Measurements from ENCODE around the gene UBTD2.

UBTD2 gene

GRCh38 chr5:172173564-172174153 is 109.9 kb downstream of the UBTD2 start:
- DNase-seq (ENCODE audit: low read depth in 2 of 3, low spot score in 1 of 3) = peak; percentile 78 to 83 (median 79)

GRCh38 chr5:172172912-172173563 is 110.5 kb downstream of the UBTD2 start:
- no peak for DNase-seq (ENCODE audit: low read depth in 2 of 3, low spot score in 1 of 3)

- DNase-seq (ENCODE audit: low read depth in 2 of 3, low spot score in 1 of 3) = no peak
Measured at GRCh38 chr5:172171118-172171517, 112.4 kb downstream of the UBTD2 start.

GRCh38 chr5:172170251-172170701 is 113.3 kb downstream of the UBTD2 start:
- no peak for DNase-seq (ENCODE audit: low read depth in 2 of 3, low spot score in 1 of 3)

- DNase-seq (ENCODE audit: low read depth in 2 of 3, low spot score in 1 of 3) = no peak
Measured at GRCh38 chr5:172169216-172169615, 114.3 kb downstream of the UBTD2 start.

GRCh38 chr5:172168311-172168710 is 115.3 kb downstream of the UBTD2 start:
- DNase-seq (ENCODE audit: low read depth in 2 of 3, low spot score in 1 of 3) = no peak

GRCh38 chr5:172167895-172168294 is 115.7 kb downstream of the UBTD2 start:
- no peak for DNase-seq (ENCODE audit: low read depth in 2 of 3, low spot score in 1 of 3)

GRCh38 chr5:172166030-172166826 is 117.3 kb downstream of the UBTD2 start:
- no peak for DNase-seq (ENCODE audit: low read depth in 2 of 3, low spot score in 1 of 3)

- no peak for DNase-seq (ENCODE audit: low read depth in 2 of 3, low spot score in 1 of 3)
Measured at GRCh38 chr5:172165465-172165864, 118.1 kb downstream of the UBTD2 start.

- DNase-seq (ENCODE audit: low read depth in 2 of 3, low spot score in 1 of 3) = no peak
Measured at GRCh38 chr5:172164769-172165212, 118.8 kb downstream of the UBTD2 start.

- DNase-seq (ENCODE audit: low read depth in 2 of 3, low spot score in 1 of 3) = no peak
Measured at GRCh38 chr5:172163346-172163745, 120.2 kb downstream of the UBTD2 start.

- no peak for DNase-seq (ENCODE audit: low read depth in 2 of 3, low spot score in 1 of 3)
Measured at GRCh38 chr5:172162987-172163343, 120.6 kb downstream of the UBTD2 start.

GRCh38 chr5:172162323-172162986 is 121.1 kb downstream of the UBTD2 start:
- DNase-seq (ENCODE audit: low read depth in 2 of 3, low spot score in 1 of 3) = no peak

- DNase-seq (ENCODE audit: low read depth in 2 of 3, low spot score in 1 of 3) = no peak
Measured at GRCh38 chr5:172160506-172160905, 123.1 kb downstream of the UBTD2 start.

All from stimulated activated CD4-positive, alpha-beta T cell treated with anti-CD3 and anti-CD28 coated beads, Interleukin-12 subunit alpha, Interleukin-12 subunit beta, amount 100 ng/mL, for 48 hours (primary cell).